GM18520 (cell line): ENCODE measurements around the gene ZCCHC14.
"Not testable (repeated sequence)": the region's sequence is repeated elsewhere in the genome, so short reads cannot be mapped to it uniquely, and the experiment has no call there.

Source experiments
- ATAC-seq: cut with Tn5 transposase; IDR thresholded peaks from one replicate; pipeline ENCODE4 v1.9.1; 2021; ENCODE audit not compliant: unreplicated experiment

The ZCCHC14 gene

DNA sequence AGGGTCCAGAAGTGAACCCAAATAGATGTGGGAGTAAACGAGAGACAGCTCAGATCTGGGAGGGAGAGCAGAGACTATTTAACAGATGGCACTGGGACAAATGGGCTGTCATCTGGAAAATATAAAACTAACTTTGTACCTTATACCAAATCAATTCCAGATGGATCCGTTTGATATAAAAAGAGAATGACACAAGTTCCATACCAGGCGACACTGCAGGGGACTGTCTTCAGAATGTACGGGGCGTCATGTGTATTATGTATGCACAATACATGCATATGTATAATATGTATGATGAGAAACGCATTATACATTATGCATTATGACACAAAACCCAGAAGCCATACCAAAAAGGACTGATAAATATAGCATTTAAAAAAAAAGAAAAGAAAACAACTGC is 10.2 kb downstream of the ZCCHC14 start:
- not testable (repeated sequence) for ATAC-seq

DNA sequence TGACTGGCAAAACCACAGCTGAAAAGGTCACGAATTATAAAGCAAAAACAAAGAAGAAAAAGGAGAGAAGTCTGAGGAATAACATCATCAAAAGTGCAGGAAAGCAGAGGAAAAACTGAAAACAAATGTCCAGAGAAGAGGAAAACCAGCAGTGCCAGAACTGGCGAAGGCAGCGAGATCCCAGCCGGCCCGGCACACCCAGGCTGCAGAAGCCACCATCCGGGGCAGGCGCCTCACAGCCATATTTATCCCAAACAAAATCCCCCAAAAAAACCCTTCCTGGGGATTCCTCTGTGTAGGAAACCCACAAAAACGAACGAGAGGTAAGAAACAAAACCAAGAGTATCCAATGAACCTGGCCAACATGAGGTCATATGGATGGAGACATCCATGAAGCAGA is 10.6 kb downstream of the ZCCHC14 start:
- ATAC-seq = no peak

DNA sequence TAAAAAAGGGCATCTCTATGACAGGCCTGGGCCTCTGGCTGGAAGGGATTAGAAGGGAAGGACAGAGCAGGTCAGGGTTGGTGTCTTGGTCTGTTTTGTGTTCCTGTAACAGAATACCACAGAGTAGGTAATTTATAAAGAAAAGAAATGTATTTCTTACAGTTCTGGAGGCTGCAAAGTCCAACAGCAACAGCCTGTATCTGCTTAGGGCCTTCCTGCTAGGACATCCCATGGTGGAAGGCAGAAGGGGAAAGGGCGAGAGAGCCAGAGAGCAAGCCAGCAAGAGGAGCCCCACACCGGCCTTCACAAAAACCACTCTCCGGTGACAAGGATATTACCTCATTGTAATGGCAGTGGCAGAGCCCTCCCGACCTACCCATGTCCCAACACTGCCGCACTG is 11.1 kb downstream of the ZCCHC14 start:
- not testable (repeated sequence) for ATAC-seq

DNA sequence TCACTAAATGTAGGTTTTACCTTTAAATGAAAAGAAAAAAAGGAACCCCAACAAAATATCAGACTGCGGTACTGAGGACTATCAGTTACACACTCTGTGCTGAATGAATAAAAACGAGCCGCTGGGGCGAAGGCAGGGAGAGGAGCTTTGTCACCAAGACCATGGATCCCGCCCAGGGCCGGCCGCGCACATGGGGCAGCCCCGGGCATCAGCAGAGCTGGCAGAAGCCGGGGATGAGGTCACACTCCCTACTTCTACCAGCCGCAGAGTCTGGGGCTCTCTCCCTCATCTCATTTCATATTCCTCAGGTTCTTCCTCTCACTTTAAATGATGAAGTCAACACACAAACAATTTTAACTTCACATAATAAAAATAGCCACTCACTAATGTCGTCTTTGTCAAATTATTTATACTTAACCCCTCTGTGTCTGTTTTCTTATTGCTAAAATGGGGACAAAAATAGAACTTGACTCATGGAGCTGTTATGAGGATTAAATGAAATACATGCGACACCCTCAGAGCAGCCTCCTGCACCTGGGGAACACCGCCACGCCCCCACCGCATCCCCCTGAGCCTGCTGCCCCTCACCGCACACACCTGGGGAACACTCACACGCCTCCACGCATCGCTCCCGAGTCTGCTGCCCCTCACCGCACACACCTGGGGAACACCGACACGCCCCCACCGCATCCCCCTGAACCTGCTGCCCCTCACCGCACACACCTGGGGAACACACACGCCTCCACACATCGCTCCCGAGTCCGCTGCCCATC is 15.4 kb downstream of the ZCCHC14 start:
- ATAC-seq = not testable (repeated sequence)

DNA sequence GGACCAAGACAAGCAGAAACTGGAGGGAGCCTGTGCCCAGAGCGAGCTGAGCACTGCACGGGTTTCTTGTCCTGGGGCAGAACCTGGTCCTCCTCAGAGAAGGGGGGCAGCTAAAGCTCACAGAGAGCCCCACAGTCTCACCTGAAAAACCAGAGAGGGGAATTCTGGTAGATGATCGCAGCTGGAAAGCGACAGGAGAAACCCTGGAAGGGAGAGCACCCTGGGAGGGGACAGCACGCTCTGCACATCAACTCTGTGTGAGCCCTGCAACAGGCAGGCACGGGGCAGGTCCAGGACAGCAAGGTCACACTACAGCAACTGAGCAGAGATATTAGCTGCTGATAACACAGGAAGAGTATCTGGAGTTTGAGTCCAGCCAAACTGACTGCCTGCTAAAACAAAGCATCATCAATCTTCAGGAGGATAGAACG is 18.2 kb downstream of the ZCCHC14 start:
- ATAC-seq = no peak

DNA sequence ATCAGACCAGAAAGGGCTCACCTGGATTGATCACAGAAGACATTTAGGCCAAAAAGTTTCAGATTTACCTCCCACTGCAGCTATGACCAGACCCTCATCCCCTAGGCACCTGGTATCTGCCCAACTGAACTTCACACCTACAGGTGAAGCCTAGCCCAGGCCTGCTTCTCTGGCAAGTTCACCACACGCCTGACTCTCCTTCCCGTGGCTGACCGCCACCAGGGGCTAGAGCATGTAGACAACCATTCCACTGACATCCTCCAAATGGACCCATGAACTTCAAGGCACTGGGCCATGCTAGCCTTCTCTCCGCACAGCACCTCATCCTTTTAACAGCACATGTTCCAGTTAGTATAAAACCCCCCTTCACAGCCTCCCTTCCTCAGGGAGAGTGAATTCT is 18.8 kb downstream of the ZCCHC14 start:
- no peak for ATAC-seq

DNA sequence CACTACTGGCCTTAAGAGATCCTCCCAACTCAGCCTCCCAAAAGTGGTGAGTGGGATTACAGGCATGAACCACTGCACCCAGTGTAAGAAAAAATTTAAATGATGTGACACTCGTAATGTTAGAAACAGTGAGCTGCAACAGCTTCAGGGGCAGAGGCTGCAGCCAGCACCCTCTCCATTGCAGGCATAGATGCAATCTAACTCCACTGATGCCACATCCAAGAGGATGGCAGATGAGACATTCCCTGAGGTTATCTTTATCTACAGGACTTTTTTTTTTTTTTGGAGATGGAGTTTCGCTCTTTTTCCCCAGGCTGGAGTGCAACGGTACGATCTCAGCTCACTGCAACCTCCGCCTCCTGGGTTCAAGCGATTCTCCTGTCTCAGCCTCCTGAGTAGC is 19.9 kb downstream of the ZCCHC14 start:
- ATAC-seq = no peak

DNA sequence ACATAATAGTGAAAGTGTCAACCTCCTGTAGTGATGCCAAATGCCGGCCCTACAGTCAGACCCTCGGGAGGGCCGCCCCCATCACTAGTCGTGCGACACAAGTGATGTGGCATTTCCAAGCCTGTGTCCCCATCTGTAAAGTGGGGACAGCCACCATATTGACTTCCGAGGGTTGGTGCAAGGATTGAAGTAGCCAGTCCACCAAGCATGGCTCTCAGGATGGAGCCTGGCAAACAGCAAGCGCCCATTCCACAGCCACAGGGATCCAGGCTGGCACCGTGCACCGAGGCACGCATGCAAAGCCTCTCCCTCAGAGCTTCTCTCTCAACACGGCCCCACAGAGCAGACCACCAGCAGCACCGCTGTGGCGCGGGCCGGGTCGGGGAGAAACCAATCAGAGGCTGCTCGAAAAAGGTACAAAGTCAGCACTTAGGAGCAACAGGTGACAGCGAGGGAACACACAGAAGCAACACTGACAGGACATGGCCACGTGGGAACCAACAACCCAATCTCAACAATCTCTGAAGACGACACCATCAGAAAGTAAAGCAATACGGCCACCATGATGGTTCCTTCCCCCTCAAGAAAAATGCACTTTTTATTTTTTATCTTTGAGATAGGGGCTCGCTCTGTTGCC is 20.6 kb downstream of the ZCCHC14 start:
- ATAC-seq = no peak

DNA sequence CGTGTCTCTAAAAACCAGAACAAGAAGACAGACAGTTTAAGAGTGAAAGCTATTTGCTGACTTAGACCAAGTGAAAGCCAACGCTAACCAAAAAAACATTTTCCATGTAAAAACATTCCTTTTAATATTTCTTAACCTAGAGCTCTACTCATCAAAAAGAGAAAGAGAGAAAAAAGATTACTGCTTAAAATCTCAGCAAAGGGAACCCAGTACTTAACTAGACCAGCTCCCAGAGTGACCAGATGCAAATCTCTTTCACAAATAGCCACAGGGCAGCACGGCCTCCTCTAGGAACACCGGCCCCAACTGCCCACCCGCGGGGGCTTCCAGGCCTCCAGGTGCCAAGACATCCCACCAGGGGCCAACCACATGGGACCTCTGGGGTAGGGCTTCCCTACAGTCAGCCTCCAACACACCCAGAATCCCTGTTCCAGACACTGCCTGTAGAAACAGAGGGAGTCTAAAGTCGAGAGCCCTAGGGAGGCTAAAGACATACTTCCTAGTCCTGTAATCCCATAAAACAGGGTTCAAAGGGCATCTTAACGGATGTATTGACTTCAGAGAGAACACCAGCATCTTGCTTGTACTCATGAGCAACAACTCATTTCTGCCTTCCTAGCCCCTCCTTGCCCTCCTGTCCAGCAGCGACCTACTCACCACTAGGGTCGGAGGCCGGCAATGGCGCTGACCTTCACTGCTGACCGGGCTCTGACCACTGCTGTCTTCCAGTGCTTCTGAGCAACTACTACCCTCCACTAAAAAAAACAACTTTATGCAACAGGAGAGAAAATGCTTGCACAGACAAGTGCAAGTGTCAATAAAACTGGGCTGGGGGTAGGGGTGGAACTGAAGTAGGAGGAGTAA is 21.3 kb downstream of the ZCCHC14 start:
- ATAC-seq = no peak

DNA sequence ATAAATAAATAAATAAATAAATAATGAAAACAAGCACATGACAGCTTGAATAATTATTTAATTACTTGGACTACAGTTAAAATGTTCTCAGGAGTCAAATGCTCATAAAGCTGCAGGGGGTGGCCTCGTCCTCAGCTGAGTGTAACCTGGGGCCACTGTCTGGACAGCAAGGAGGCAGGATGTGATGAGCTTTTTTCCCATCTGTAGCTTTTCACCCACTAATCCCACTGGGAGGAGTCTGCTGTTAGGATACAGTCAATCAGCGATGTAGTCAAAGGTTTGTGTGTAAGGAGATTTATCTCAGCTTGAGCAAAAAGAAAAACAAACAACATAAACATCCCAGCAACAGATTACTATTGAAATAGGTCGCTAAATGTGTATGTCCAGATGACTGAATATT is 22.5 kb downstream of the ZCCHC14 start:
- ATAC-seq = no peak

DNA sequence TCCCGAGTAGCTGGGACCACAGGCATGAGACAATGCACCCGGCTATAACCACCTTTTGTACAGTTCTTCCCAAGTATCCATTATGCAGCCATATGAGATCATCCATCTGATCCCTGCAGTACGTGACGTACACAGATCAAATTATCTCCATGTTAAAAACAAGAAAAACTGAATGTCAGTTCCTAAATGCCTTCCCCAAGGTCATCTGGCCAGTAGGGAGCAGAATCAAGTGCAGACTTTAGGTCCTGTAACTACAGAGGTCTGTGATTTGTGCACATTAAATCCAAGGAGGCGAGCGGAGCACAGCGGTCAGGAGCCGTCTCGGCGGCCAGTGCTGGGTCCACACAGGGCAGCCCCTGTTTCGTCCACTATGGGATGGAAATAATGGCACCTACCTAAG is 23.7 kb downstream of the ZCCHC14 start:
- no peak for ATAC-seq

DNA sequence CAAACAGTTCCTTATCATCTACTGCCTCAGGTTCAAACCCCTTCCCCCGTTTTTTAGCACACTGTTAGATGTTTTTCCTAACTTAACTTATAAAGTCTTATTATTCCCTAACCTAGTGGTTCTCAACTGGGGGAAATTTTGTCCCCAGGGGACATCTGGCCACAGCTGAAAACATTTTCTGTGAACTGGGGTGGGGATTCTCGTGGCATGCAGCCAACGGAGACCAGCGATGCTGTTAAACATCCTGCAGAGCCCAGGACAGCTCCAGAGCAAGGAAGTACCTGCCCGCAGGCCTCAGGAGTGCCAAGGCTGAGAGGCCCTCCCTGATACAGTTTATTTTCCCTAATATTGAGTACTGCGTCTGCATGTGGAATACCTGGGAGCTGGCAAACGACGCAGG is 24.3 kb downstream of the ZCCHC14 start:
- no peak for ATAC-seq

DNA sequence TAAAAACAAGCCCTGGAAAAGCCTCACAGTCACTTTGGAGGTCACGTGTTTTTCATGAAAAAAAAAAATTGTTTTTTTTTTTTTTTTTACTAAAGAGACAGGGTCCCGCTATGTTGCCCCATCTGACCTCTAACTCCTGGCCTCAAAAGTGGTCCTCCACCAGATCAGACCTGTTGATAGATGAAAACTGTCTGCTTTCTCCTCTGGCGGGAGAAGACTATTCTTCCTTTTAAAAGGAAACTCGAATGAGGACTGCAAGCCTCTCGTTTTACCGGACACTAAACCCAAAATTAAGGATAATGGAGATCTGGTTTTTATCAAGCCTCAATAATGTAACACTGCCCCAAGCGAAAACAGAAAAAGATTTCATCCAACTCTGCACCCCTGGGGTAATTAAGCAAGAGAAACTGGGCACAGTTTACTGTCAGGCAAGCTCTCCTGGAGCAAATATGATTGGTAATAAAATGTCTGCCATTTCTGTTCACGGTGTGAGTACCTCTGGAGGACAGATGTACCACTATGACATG is 25.8 kb downstream of the ZCCHC14 start:
- ATAC-seq = no peak

DNA sequence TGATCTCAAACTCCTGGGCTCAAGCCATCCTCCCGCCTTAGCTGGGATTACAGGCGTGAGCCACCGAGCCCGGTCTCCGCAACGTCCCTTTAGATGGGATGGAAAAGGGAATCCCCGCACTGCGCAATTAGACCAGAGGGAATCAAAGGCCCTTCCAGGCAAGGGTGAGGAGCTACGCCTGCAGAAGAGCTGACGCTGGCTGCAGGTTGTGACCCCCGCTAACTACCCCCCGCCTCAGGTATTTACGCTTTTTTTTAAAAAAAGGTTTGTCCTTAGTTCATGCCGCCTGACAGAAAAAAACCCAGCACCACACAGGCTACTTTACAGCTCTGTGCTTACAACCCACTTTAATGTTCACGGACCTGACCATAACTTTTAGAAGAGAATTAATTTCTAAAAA is 26.9 kb downstream of the ZCCHC14 start:
- no peak for ATAC-seq

DNA sequence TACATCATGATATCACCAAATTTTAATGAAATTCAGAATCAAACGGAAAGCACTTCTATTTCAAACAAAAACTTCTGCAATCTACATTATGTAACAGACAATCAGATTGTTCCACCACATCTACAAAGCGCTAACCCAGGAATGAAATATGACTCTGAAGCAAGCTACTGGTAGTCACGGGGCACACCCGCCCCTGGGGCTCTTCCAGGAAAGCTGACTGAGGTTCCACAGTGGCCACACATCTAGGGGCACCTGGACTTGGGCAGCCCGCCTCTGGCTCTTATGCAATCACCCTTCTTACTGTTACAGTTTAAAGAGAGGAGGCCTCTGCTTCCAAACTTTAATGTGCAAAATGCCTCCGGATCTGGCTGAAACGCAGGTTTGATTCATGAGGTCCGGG is 27.5 kb downstream of the ZCCHC14 start:
- ATAC-seq = no peak

DNA sequence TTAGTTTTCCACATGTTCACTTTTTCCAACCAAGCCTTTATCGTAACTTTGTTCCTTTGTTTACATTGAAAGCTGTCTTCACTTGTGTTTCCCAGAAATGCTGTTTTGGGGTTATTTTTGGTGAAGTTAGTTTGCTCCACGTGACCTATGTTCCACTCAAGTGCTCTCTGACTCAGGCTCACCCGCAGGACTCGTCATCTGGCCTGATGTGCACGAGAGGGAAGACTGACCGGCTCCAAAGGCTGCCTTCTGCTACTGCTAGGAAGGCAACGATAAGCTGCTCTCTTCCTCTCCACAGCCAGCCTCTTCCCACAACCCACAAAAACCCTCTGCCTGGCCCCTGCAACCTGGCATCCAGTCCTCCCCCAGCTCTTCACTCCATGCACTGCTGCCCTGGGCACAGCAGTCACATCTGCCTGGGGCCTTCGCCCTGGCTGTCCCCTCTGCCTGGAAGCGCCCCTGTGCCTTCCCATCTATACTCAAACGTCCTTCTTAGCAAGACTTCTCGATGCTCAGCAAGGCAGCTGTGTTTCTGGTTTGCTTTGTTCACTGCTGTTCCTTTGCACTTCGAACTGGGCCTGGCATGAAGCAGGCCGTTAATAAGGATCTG is 28.0 kb downstream of the ZCCHC14 start:
- no peak for ATAC-seq

DNA sequence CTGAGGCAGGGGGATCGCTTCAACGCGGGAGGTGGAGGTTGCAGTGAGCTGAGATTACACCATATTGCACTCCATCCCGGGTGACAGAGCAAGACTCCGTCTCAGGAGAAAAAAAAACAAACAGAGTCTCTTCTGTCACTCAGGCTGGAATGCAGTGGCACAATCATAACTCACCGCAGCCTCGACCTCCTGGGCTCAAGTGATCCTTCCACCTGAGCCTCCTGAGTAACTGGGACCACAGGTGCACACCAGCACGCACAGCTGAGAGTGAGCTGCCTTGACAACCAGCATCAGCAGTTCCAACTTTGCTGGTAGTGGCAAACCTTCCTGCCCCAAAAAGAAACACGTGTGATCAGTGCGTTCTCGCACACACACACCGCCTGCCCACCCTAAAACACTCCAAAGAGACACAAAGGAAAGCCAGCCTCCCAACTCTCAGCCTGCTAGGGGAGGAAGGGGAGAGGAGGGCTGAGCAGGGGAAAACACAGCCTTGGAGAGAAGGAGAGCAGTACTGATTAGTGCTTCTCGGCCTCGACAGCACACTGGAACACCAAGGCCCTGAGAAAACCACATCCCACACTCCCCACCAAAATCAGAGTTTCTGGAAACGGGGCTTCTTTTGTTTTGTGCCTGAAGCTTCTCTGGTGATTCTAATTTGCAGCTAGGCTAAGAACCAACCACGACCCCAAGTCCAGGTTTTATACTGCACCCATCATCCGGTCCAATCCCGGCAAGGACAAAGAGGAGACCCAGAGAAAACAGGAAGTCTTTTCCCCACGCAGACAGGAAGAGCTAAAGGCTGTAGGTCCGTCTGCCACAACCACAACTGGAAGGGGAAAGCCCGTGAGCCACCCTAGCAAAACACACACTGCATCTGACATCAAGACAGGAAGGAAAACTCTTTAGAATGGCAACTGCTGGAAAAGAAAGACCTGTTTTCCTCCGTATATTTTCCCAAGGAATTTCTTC is 28.8 kb downstream of the ZCCHC14 start:
- ATAC-seq = no peak

DNA sequence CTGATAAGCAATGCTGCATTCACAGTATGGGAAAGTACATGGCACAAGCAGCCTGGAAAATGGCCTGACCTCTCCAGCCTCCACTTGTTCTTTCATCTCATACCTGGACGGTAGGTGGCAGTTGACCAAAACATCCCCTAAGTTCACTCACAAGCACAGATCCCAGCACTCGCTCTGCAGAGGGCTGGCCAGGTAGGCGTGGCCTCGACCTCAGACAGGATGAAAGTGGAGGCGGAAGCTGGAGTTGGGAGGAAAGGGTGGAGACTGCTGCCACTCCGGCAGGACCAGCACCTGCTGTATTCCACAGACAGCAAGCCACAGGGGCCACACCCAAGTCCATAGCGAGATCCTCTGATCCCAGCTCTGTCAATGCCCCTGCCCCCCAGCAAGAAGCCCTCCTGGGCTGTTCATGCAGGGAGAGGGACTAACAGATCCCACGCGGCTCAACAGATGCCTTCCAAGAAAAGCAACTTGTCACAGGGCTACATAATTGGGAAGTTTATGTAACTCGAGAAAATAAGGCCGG is 31.3 kb downstream of the ZCCHC14 start:
- no peak for ATAC-seq

DNA sequence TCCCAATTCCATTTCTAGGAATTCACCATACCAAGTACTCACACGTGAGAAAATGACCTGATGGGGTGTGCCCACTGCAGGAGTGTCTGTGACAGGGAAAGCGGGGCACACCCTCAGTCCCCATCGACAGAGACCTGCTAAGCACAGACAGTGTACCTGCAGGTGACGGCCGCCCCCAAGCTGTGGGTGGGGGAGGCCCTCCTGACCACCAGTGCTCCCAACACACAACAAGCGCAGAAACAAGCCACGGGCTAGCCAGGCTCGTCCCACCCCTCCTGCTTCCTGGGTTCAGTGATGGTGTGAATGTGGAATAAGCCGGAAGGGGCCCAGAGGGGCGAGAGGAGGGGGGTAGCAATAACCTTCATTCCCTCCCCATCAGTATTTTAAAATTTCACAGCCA is 31.9 kb downstream of the ZCCHC14 start:
- ATAC-seq = no peak

DNA sequence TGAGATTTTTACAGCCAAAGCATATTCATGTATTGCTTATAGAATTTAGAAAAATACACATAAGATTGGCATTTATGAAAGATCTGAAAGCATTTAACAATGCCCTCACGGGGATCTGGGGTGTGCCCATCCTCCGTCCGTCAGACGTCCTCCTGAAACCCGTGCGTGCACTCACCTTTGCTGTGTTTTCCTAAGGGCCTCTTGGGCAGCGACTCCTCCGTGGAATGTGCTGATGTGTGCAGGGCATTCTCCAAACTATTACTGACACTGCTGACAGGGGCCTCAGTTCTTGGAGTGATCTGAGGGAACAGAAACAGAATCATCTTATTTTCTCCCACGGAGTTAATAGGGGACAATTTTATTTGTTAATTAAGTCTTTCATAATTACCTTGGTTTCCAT is 33.0 kb downstream of the ZCCHC14 start:
- ATAC-seq = no peak
